ENCODE measurements around the gene HCN3. TPM values are rescaled to one million over a fixed set of nuclear protein-coding genes. Genes with fewer than 3 reads are reported as not detected.
A peak's percentile ranks its signal among the peaks of the same experiment; 100 is the strongest.

Gene HCN3
- total and polyA plus RNA-seq, 2 of the 13 experiments (the other 11 are each of a cell fraction or from before 2014, with no cell fraction given) = 2.4 to 10.2 TPM

- TF ChIP-seq FOXA3 (CRISPR knock-in tag; IDR thresholded peaks at IDR 0.05) = 0 out of 2 replicates have a peak, but pooled peaks have one; percentile 6
- no peak for TF ChIP-seq ZNF549 (CRISPR knock-in tag; IDR thresholded peaks at IDR 0.05)
- TF ChIP-seq ZNF484 (CRISPR knock-in tag; IDR thresholded peaks at IDR 0.05; ENCODE audit: borderline replicate concordance, low read depth) = no peak
- no peak; the same call in 1 of the 2 replicates for TF ChIP-seq ZNF740 (CRISPR knock-in tag; IDR thresholded peaks at IDR 0.05)
- no peak for TF ChIP-seq TAF1 (CRISPR knock-in tag; IDR thresholded peaks at IDR 0.05)
- TF ChIP-seq ZNF468 (CRISPR knock-in tag; IDR thresholded peaks at IDR 0.05) = no peak
- TF ChIP-seq U2AF2 (IDR thresholded peaks at IDR 0.05; ENCODE audit: low read depth, low read length) = no peak
- TF ChIP-seq ZNF841 (CRISPR knock-in tag; IDR thresholded peaks at IDR 0.05; ENCODE audit: borderline replicate concordance) = 0 out of 2 replicates have a peak, but pooled peaks have one; percentile 30
- no peak for TF ChIP-seq ZNF883 (CRISPR knock-in tag; IDR thresholded peaks at IDR 0.05; ENCODE audit: not compliant biosample characterization)
- TF ChIP-seq ZNF589 (CRISPR knock-in tag; conservative IDR thresholded peaks at IDR 0.05) = no peak; the same call in 1 of the 2 replicates
- no peak for TF ChIP-seq GLI4 (CRISPR knock-in tag; IDR thresholded peaks at IDR 0.05; ENCODE audit: borderline replicate concordance)
- TF ChIP-seq ZBTB7B (CRISPR knock-in tag; IDR thresholded peaks at IDR 0.05) = no peak
- TF ChIP-seq TAF15 (IDR thresholded peaks at IDR 0.05; ENCODE audit: low read depth, low read length, poor library complexity, severe bottlenecking) = no peak
- TF ChIP-seq ZNF660 (CRISPR knock-in tag; IDR thresholded peaks at IDR 0.05; ENCODE audit: borderline replicate concordance, low read depth) = no peak
- TF ChIP-seq TP53 (CRISPR knock-in tag; conservative IDR thresholded peaks at IDR 0.05) = no peak
- TF ChIP-seq ZNF335 (CRISPR knock-in tag; IDR thresholded peaks at IDR 0.05) = no peak
- no peak for TF ChIP-seq ELK4 (CRISPR knock-in tag; IDR thresholded peaks at IDR 0.05; ENCODE audit: borderline replicate concordance)
- no peak for TF ChIP-seq E2F1 (CRISPR knock-in tag; IDR thresholded peaks at IDR 0.05)
- peak; percentile 25; the same call in 1 of the 2 replicates for TF ChIP-seq ZNF772 (CRISPR knock-in tag; IDR thresholded peaks at IDR 0.05)
- TF ChIP-seq HNF1A (IDR thresholded peaks at IDR 0.05; ENCODE audit: low read depth) = no peak
- no peak for TF ChIP-seq HNF1A (CRISPR knock-in tag; IDR thresholded peaks at IDR 0.05; ENCODE audit: borderline replicate concordance)
- no peak for TF ChIP-seq SNRNP70 (IDR thresholded peaks at IDR 0.05; ENCODE audit: low read depth, low read length)
Observed at GRCh38 chr1:155324717-155325602, 47.7 kb downstream of the HCN3 start (continued).
